HTERT RPE-1 (cell line): ENCODE measurements around the gene P2RY12.

Experiments
- in situ Hi-C: fragments of 300-500 bp; cut with MboI; formaldehyde crosslinking; loops from 4 replicates; pipeline ENCODE4 v1.14.3; 2020; ENCODE audit warnings: low sequenced_read_pairs

The P2RY12 gene

GRCh38 chr3:151307583-151308488 lies 76.7 kb downstream of the P2RY12 start:
- in situ Hi-C loops = no loop called here

GRCh38 chr3:151307131-151307530 lies 77.4 kb downstream of the P2RY12 start:
- in situ Hi-C loops = no loop called here

GRCh38 chr3:151306168-151306810 lies 78.3 kb downstream of the P2RY12 start:
- in situ Hi-C loops = no loop called here

- in situ Hi-C loops = no loop called here
These were observed 78.8 kb downstream of the P2RY12 start for GRCh38 chr3:151305775-151306151.

GRCh38 chr3:151305060-151305774 lies 79.3 kb downstream of the P2RY12 start:
- in situ Hi-C loops = no loop called here

GRCh38 chr3:151303751-151304150 lies 80.8 kb downstream of the P2RY12 start:
- in situ Hi-C loops = no loop called here

- in situ Hi-C loops = no loop called here
These were observed 82.8 kb downstream of the P2RY12 start for GRCh38 chr3:151301787-151302186.

- in situ Hi-C loops = no loop called here
These were observed 84.0 kb downstream of the P2RY12 start for GRCh38 chr3:151300539-151300938.

GRCh38 chr3:151299006-151299405 lies 85.5 kb downstream of the P2RY12 start:
- in situ Hi-C loops = no loop called here

GRCh38 chr3:151297429-151297828 lies 87.1 kb downstream of the P2RY12 start:
- in situ Hi-C loops = no loop called here

- in situ Hi-C loops = no loop called here
These were observed 88.3 kb downstream of the P2RY12 start for GRCh38 chr3:151296226-151296625.

- in situ Hi-C loops = no loop called here
These were observed 91.4 kb downstream of the P2RY12 start for GRCh38 chr3:151293127-151293526.

GRCh38 chr3:151290673-151291072 lies 93.9 kb downstream of the P2RY12 start:
- in situ Hi-C loops = no loop called here

- in situ Hi-C loops = no loop called here
These were observed 95.1 kb downstream of the P2RY12 start for GRCh38 chr3:151289445-151289844.
